ENCODE data around the gene RGS16. TPM values are rescaled to one million over a fixed set of nuclear protein-coding genes. Genes with fewer than 3 reads are reported as not detected.

The RGS16 gene
- total and polyA plus RNA-seq, 9 of the 15 experiments (the other 6 are each of a cell fraction or from before 2014, with no cell fraction given), result 0.07 to 0.55 (median 0.36) TPM

GRCh38 chr1:182604175-182605164, at the start of gene RGS16 (continued):
- TF ChIP-seq CLOCK (CRISPR knock-in tag; IDR thresholded peaks at IDR 0.05; ENCODE audit: borderline replicate concordance), result no peak
- no peak for TF ChIP-seq NFE2 (IDR thresholded peaks at IDR 0.05; ENCODE audit: low read depth)
- no peak for TF ChIP-seq HOXB6 (CRISPR knock-in tag; IDR thresholded peaks at IDR 0.05; ENCODE audit: borderline replicate concordance)
- TF ChIP-seq ZNF511 (CRISPR knock-in tag; IDR thresholded peaks at IDR 0.05), result peak; percentile 98
- no peak for TF ChIP-seq NFE2L1 (tag; IDR thresholded peaks at IDR 0.05; ENCODE audit: borderline replicate concordance, low read depth)
- TF ChIP-seq CXXC5 (CRISPR knock-in tag; IDR thresholded peaks at IDR 0.05), result peak; percentile 59
- TF ChIP-seq TEAD1 (CRISPR knock-in tag; IDR thresholded peaks at IDR 0.05), result 0 out of 4 replicates have a peak, but pooled peaks of 1 of the 2 experiments have one; percentile 75
- TF ChIP-seq CHCHD3 (CRISPR knock-in tag; IDR thresholded peaks at IDR 0.05), result no peak
- TF ChIP-seq E2F6 (IDR thresholded peaks at IDR 0.05; ENCODE audit: borderline replicate concordance in 1 of 2, extremely low read depth in 1 of 2, insufficient read depth in 1 of 2, insufficient read length in 1 of 2, low read depth in 1 of 2, low read length in 1 of 2, poor library complexity in 1 of 2, severe bottlenecking in 1 of 2), result peak; percentile 97 to 98
- TF ChIP-seq TARDBP (IDR thresholded peaks at IDR 0.05), result no peak
- TF ChIP-seq ZBTB7A (IDR thresholded peaks at IDR 0.05; ENCODE audit: borderline replicate concordance, control insufficient read depth, low read depth, low read length), result no peak
- TF ChIP-seq ZNF121 (CRISPR knock-in tag; conservative IDR thresholded peaks at IDR 0.05), result no peak
- no peak for TF ChIP-seq KDM5B (IDR thresholded peaks at IDR 0.05; ENCODE audit: insufficient replicate concordance, low read depth, low read length)
- TF ChIP-seq PBX2 (CRISPR knock-in tag; IDR thresholded peaks at IDR 0.05; ENCODE audit: low read depth), result no peak
- no peak for TF ChIP-seq PBX2 (tag; conservative IDR thresholded peaks at IDR 0.05; ENCODE audit: low read depth)
- TF ChIP-seq BCL6 (CRISPR knock-in tag; IDR thresholded peaks at IDR 0.05), result no peak
- TF ChIP-seq ZNF24 (IDR thresholded peaks at IDR 0.05), result no peak
- no peak for TF ChIP-seq ZNF76 (CRISPR knock-in tag; IDR thresholded peaks at IDR 0.05; ENCODE audit: borderline replicate concordance)

All from K562 (cell line).